ENCODE data around the gene MDK.

Gene MDK

GRCh38 chr11:46404476-46405017 lies 23.1 kb downstream of the MDK start:
- no peak for DNase-seq (ENCODE audit: low read depth)

GRCh38 chr11:46407635-46408034 lies 26.2 kb downstream of the MDK start:
- DNase-seq (ENCODE audit: low read depth) = no peak

GRCh38 chr11:46408407-46408986 lies 27.0 kb downstream of the MDK start:
- no peak for DNase-seq (ENCODE audit: low read depth)

GRCh38 chr11:46410021-46410420 lies 28.6 kb downstream of the MDK start:
- DNase-seq (ENCODE audit: low read depth) = no peak

DNA sequence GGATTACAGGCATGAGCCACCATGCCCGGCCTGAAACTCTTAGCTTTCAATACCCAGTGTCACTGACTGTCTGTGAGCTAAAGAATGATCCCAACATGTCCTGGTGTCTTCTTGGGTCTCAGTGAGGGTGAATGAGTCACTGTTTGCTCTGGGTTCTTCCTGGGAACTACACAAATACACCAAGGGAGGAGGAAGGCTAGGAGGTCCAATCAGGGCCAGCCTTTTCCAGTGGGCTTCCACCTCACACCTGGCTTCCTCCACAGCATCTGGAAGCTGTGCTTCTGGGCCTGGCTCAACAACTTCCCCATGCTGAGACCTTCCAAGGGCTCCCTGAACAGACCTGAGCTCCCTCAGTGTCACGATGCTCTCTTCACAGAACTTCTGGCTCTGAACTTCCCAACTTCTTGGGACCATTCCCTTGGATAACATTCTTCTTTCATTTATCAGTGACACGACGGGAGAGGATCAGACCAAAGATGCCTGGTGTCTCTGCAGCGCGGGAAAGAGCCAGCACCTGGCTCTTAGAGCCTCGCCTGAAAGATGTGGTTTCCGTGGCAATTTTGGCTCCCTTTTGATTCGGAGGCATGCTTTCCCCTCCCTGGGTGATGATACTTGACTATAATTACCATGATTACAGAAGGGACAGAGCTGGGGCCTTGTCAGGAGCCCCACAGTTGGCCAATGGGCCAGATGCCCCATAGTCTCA lies 32.4 kb downstream of the MDK start:
- DNase-seq (ENCODE audit: low read depth) = no peak

- no peak for DNase-seq (ENCODE audit: low read depth)
Observed at GRCh38 chr11:46414466-46414796, 33.0 kb downstream of the MDK start.

- DNase-seq (ENCODE audit: low read depth) = no peak
Observed at GRCh38 chr11:46414879-46415278, 33.4 kb downstream of the MDK start.

DNA sequence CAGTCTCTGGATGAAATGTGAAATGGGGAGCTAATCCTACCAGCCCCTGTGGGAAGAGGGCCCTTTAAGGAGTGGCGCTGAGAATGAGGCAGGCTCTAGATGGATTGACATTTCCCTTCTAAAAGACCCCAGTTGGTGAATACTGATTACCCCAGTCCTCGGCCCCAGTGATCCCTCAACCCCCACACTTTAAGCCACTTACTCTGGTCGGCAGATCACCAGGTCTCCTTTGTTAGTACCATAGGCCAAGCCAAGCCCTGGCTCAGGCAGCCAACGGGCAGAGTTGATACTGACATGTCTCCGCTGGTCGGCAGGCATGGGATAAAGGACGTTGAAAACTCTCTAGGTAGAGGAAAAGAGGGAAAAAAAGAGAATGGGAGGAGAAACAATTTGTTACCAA lies 36.2 kb downstream of the MDK start:
- no peak for DNase-seq (ENCODE audit: low read depth)

DNA sequence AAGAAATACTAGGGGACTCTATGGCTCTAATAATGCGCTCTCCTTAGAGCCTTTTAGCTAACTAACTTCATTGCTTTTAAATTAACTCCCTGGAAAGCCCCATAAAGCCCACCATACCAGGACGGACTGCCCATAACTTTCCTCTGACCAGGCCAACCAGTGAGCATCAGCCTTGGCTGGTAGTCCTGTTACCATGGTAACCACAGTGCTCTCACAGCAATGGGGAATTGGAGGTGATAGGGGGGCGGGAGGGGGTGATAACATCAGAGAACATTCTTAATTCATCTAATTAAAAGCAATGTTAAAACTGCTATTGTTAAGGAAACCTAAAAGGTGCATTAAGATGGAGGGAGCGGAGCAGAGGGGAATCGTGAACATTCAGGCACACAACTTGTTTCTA lies 37.3 kb downstream of the MDK start:
- DNase-seq (ENCODE audit: low read depth) = no peak

GRCh38 chr11:46420513-46420912 lies 39.0 kb downstream of the MDK start:
- no peak for DNase-seq (ENCODE audit: low read depth)

DNA sequence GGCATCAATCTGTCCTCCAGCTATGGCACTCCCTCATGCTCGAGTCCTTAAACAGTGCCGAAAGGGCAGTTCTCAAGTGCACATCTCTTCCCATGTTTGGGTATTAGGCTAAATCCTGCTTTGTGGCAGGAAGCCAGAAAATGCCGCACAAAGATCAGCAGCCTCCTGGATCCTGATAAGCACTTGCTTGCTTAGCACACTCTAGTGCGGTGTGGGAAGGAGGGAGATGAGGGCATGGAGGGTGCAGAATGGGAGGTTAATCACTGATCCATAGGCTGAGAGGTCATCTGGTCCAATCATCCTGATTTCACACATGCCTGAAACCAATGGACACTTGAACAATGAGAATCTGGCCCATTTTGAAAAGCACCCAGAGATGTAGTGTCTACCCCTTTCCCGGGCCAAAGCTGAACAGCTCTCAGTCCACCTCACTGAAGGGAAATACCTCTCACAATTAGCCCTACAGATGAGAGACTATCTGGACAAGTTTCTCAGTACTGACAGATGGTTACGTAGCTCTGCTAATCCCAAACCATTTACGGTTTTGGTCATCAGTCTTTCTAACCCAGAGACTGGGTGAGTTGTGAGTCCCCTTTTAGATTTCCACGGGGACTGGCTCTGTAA lies 39.9 kb downstream of the MDK start:
- DNase-seq (ENCODE audit: low read depth) = no peak

GRCh38 chr11:46422588-46422987 lies 41.1 kb downstream of the MDK start:
- no peak for DNase-seq (ENCODE audit: low read depth)

DNA sequence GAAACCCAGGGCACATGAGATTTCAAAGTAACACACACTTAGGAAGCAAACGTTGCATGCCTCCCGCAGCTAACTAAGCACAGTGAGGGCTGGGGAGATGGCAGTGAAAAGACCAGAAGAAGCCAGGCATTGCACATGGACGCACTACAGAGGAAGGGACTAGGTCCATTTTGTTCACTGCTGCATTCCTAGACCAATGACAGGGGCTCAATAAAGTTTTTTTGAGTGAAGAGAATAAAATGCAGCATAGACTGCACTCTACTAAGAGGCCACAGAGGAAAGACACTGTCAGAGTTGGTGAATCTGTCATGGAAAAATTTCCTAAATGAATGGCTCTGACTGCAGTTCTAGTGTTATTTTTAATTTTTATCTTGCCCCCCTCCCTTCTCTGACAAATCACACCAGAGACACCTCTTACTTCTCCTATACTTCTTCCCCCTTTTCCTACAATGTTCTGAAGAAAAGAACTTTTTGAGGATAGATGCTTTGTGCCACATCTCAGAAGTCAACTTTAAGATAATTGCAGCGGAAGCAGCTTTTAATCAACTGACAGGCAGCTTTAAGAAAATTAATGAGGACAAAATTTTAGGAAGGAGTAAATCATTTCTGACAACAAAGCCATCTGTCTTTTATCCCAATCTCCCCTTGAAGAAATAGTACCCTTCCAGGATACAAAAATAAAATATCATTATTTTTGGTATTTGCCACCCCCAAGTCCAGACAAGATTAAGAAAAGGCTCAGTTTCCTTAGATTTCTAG lies 44.9 kb downstream of the MDK start:
- no peak for DNase-seq (ENCODE audit: low read depth)

DNA sequence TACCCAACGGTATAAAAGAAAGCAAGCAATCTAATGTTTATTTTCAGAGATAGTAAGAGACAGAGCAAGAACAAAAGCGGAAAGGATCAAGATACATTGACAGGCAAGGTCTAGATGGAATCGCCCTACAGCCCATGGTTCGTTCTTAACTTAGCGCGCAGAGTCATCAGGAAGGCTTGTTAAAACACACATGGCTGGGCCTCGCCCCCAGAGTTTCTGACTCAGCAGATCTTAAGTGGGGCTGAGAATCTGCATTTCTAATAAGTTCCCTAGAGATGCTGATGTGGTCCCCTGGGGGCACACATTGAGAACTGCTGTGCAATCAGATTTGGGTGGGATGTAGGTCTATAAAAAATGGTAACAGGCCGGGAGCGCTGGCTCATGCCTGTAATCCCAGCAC lies 45.9 kb downstream of the MDK start:
- no peak for DNase-seq (ENCODE audit: low read depth)

- no peak for DNase-seq (ENCODE audit: low read depth)
Observed at GRCh38 chr11:46429717-46430116, 48.2 kb downstream of the MDK start.

- DNase-seq (ENCODE audit: low read depth) = no peak
Observed at GRCh38 chr11:46431211-46431610, 49.7 kb downstream of the MDK start.
